ENCODE results near the gene GNAZ.

The GNAZ gene

DNA sequence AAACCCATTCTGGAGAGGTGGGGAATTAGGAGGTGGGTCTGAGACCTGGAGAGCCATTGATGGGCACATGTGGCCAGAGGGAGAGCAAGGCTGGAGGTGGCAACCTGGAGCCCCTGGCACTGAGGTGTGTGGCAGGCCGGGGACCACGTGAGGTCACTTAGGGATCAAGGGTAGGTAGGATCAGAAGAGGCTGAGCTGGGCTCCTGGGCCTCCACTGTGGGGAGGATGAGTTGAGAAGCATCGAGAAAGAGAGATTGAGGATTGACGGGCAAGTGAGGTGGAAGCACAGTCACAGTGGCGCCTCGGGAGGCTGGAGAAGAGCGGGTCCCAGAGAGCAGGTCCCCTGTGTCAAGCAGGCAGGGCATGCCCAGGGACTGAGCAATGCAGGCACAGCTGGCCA lies 4.1 kb downstream of the GNAZ start:
- no peaks in the 10 kb centered on the region for H3K9me3 Mint-ChIP-seq
- peaks cover 3% of the 10 kb centered on the region for H3K4me1 Mint-ChIP-seq (ENCODE audit: low read depth)
- no peak overlapping the region for H3K27ac Mint-ChIP-seq
- H3K27me3 Mint-ChIP-seq (ENCODE audit: low read depth) = peaks cover 32% of the 10 kb centered on the region
- H3K4me3 Mint-ChIP-seq = no peak overlapping the region
- no peaks in the 10 kb centered on the region for H3K36me3 Mint-ChIP-seq (ENCODE audit: low read depth)

DNA sequence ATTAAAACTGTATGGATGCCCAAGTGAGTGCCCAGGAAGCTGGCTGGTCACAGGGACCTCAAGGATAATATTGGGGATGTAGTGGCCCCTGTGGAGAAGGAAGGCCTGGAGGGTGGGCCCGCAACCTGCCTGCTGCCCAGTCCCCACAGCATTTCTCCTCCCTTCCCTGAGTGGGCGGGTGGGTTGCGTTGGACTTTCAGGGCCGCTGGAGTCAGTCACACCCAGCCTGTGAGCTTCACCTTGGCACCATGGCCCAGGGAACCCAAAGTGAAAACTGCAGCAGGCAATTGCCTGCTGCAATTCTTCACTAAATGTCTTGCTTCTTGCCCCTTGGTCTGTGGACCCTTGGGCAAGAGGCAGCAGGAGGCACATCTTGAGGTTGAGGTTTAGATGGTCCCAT lies 4.7 kb downstream of the GNAZ start:
- no peaks in the 10 kb centered on the region for H3K4me1 Mint-ChIP-seq (ENCODE audit: low read depth)
- no peaks in the 10 kb centered on the region for H3K36me3 Mint-ChIP-seq (ENCODE audit: low read depth)
- no peaks in the 10 kb centered on the region for H3K9me3 Mint-ChIP-seq
- peaks cover 28% of the 10 kb centered on the region for H3K27me3 Mint-ChIP-seq (ENCODE audit: low read depth)
- H3K27ac Mint-ChIP-seq = no peak overlapping the region
- no peak overlapping the region for H3K4me3 Mint-ChIP-seq

DNA sequence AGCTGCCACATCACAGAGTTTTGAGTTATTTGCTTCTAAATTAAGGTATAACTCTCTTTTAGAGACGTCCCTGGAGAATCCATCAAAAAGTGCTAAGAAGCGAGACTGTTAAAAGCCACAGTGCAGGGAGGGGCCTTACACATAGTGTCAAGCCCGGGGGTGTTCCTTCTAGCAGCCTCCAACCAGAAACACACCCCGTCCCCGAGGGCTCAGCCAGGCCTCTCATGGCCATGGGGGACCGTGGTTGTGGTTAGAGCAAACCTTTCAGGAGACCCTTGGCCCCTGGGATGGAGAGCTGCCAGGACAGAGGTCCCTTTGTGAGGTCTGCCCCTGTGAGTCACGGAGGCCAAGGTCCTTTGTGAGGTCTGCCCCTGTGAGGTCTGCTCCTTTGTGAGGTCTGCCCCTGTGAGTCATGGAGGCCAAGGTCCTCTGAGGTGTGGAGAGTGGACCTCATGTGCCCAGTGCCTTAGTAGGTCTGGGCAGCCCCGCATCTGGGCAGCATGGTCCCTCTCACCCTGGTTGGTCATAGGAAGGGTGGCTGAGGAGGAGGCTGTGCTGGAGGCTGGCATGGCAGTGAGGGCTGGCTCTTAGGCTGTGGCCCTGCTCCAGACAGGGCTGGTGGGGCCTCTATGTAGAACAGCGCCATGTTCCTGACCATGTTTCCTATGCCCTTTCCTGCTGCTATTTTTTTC lies 5.4 kb downstream of the GNAZ start:
- no peaks in the 10 kb centered on the region for H3K4me1 Mint-ChIP-seq (ENCODE audit: low read depth)
- H3K9me3 Mint-ChIP-seq = no peaks in the 10 kb centered on the region
- H3K4me3 Mint-ChIP-seq = no peak overlapping the region

DNA sequence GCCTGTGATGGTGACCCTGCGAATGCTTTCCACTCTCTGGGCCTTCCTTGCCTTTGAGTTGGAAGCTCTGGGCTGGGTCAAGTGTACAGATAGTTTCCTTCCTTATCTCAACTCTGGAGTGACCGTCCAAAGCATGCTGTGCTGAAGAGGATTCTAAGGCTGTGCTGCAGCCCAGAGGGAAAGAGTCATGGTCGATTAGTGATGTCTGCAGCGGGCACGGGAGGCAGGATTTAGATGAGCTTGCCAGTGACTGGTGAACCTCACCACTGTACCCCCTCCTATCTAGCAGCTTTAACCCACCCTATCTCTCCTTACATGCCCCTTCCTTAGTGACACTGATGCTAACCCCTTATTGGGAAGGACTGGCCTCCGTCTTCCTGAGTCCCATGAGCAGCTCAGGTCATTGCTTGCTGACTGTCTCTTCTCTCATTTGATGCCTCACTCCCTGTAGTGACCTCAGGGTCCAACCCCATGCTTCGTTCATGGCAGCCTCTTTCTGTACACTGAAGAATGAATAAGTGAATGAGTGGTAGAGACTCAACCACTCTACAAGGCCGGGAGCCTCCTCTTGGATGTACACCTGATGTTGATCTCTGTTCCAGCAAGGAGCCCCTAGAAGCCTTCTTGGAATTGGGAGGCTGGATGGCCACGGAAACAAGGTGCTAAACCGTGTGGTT lies 6.7 kb downstream of the GNAZ start:
- H3K4me3 Mint-ChIP-seq = no peak overlapping the region
- H3K4me1 Mint-ChIP-seq (ENCODE audit: low read depth) = peaks cover 2% of the 10 kb centered on the region
- H3K27ac Mint-ChIP-seq = peak overlapping the region; percentile 60
- H3K9me3 Mint-ChIP-seq = no peaks in the 10 kb centered on the region
- H3K36me3 Mint-ChIP-seq (ENCODE audit: low read depth) = no peaks in the 10 kb centered on the region
- peaks cover 16% of the 10 kb centered on the region for H3K27me3 Mint-ChIP-seq (ENCODE audit: low read depth)

More for the DNA sequence above, 5.4 kb downstream of the GNAZ start:
- Mint-ChIP-seq H3K27ac (no peak overlapping the region), H3K27me3 (ENCODE audit: low read depth) (peaks cover 28% of the 10 kb centered on the region), H3K36me3 (ENCODE audit: low read depth) (no peaks in the 10 kb centered on the region)

DNA sequence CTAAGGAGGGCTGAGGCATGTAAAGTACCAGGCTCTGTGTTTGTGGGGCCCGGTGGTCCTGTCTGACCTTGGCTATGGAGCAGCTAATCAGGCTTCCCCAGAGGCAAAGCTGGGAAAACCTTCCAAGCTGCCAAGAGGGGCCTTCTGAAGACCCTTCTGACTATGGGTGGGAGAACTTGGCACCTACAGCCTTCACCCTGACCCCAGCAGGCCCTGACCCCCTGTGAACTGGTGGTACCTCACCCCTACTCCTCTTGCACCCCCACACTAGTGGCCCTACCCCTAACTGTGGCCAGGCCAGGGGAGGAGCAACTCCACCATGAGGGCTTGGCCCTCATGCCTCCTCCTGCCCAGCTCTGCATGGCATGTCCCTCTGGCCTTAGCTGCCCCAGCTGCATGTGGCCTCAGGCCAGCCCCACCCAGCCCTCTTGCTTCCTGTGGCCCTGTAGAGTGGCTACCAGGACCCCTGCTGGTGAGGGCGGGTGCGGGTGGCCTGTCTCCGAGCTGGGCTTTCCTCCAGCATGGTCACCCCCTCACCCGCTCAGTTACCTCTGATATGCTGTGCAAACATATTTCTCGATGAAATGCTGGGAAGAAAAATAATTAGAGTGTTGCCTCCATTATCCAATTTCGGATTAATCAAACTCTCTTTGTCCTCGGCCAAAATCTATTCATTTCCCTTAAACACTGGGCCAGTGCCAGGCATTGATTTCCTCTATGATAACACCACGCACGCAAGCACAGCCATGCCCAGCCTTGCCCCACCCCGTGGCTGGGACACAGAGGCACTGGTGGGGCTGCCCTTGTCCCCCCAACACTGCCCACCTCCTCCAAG lies 7.5 kb downstream of the GNAZ start:
- Mint-ChIP-seq H3K27me3 (ENCODE audit: low read depth) (peaks cover 10% of the 10 kb centered on the region), H3K9me3 (no peaks in the 10 kb centered on the region), H3K36me3 (ENCODE audit: low read depth) (no peaks in the 10 kb centered on the region), H3K4me1 (ENCODE audit: low read depth) (peaks cover 2% of the 10 kb centered on the region), H3K27ac (no peak overlapping the region), H3K4me3 (no peak overlapping the region)

DNA sequence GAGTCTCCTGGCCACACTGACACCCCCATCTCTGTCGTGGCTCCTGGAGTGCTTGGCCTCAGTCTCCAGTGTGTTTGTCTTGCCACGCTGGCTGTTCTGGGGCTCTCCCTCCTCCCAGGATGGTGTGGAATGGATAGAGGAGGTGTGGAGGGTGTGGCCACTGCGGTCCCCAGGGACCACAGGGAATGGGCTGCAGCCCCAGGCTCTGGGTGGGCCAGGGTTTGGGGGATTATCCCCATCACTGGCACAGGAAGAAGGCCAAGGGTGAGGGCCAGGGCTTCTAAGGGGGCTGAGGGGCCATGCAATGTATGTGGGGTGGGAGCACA lies 8.1 kb downstream of the GNAZ start:
- H3K9me3 Mint-ChIP-seq = no peaks in the 10 kb centered on the region
- H3K36me3 Mint-ChIP-seq (ENCODE audit: low read depth) = no peaks in the 10 kb centered on the region
- no peak overlapping the region for H3K4me3 Mint-ChIP-seq
- no peak overlapping the region for H3K27ac Mint-ChIP-seq
- H3K4me1 Mint-ChIP-seq (ENCODE audit: low read depth) = peaks cover 2% of the 10 kb centered on the region
- H3K27me3 Mint-ChIP-seq (ENCODE audit: low read depth) = peaks cover 4% of the 10 kb centered on the region

DNA sequence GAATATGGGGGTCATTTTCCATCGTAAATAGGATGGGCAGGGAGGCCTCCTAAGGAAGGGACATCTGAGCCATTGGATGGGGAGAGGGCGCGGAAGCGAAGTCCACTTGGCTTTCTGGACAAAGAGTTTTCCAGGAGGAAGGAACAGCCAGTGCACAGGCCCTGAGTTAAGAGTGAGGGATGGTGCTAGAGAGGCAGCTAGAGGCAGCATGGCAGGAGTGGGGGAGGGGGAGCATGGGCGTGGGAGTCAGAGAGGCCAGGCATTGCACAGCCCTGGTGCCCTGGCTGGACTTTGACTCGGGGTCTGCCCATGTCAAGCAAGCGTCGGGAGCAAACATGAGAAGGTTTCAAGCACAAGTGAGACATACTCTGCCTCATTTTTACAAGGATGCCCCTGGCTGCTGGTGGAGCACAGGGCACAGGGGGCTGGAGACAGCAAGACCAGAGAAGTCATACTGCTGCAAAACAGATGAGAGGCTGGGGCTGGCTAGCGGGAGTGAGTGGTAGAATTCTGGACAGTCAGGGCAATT lies 9.0 kb downstream of the GNAZ start:
- H3K9me3 Mint-ChIP-seq = no peaks in the 10 kb centered on the region
- H3K27ac Mint-ChIP-seq = no peak overlapping the region
- no peaks in the 10 kb centered on the region for H3K27me3 Mint-ChIP-seq (ENCODE audit: low read depth)
- H3K36me3 Mint-ChIP-seq (ENCODE audit: low read depth) = no peaks in the 10 kb centered on the region
- peaks cover 2% of the 10 kb centered on the region for H3K4me1 Mint-ChIP-seq (ENCODE audit: low read depth)
- H3K4me3 Mint-ChIP-seq = no peak overlapping the region

DNA sequence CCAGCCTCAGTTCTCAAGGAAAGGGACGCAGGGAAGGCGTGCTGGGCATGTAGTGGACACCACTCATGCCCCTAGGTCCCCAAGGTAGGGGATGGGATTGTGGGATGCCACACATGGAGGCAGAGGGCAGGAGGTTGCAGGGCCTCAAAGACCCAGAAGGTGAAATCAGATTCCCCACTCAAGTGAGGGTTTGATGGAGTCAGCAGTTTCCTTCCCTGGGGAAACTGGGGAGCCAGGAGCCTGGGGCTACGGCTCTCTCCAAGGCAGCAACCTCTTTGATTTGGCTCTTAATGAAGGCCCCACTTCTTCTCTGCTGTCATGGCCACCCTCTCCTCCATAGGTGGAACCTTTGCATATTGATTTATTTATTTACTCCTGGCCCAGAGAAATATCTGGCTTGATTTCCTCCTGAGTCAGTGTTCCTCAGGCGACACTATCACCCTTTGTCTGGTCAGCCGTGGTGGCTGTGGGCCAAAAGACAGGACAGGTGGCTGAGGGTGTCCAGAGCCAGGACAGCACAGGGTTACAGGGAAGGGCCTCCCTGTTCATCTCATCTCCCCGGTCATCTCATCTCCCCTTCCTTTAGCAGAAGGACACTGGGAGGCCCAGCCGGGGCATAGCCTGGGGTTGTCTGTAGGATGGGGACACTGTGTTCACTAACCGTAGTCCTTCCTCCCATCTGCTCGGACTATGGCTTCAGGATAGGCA lies 9.6 kb downstream of the GNAZ start:
- peaks cover 2% of the 10 kb centered on the region for H3K4me1 Mint-ChIP-seq (ENCODE audit: low read depth)
- H3K27ac Mint-ChIP-seq = no peak overlapping the region
- H3K4me3 Mint-ChIP-seq = no peak overlapping the region
- no peaks in the 10 kb centered on the region for H3K36me3 Mint-ChIP-seq (ENCODE audit: low read depth)
- no peaks in the 10 kb centered on the region for H3K27me3 Mint-ChIP-seq (ENCODE audit: low read depth)
- H3K9me3 Mint-ChIP-seq = no peaks in the 10 kb centered on the region

DNA sequence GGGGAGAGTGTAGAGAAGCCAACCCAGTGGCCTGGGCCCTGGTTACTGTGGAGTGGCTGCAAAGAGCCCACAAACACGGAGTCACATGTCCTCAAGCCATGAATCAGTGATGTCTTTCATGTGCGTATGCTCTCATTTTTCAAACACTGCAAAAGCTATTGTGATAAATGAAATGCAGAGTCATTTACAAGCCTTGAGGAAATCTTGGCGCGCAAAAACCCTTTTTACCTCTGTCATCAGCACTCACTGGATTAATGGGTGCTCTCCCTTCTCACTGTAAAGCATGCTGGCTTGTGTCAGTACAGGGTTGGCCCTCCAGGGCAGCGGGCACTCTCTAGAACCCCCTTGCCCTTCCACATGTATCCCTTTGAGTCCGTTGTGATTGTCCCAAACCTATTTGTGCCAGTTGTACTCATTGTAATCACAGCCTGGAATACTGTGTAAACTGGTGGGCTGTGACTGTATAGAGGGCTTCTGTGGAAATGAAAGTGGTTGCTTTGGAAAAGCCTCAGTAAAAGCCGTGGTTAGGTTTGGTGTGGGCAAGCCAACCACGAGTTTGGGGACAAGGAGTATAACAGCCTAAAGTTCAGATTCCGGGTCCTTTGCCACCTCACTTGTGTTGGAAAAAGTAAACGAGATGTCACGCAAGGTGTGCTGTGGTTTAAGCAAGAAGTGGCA lies 10.4 kb downstream of the GNAZ start:
- no peaks in the 10 kb centered on the region for H3K27me3 Mint-ChIP-seq (ENCODE audit: low read depth)
- H3K36me3 Mint-ChIP-seq (ENCODE audit: low read depth) = no peaks in the 10 kb centered on the region
- peaks cover 2% of the 10 kb centered on the region for H3K4me1 Mint-ChIP-seq (ENCODE audit: low read depth)
- H3K4me3 Mint-ChIP-seq = no peak overlapping the region
- no peaks in the 10 kb centered on the region for H3K9me3 Mint-ChIP-seq
- no peak overlapping the region for H3K27ac Mint-ChIP-seq

DNA sequence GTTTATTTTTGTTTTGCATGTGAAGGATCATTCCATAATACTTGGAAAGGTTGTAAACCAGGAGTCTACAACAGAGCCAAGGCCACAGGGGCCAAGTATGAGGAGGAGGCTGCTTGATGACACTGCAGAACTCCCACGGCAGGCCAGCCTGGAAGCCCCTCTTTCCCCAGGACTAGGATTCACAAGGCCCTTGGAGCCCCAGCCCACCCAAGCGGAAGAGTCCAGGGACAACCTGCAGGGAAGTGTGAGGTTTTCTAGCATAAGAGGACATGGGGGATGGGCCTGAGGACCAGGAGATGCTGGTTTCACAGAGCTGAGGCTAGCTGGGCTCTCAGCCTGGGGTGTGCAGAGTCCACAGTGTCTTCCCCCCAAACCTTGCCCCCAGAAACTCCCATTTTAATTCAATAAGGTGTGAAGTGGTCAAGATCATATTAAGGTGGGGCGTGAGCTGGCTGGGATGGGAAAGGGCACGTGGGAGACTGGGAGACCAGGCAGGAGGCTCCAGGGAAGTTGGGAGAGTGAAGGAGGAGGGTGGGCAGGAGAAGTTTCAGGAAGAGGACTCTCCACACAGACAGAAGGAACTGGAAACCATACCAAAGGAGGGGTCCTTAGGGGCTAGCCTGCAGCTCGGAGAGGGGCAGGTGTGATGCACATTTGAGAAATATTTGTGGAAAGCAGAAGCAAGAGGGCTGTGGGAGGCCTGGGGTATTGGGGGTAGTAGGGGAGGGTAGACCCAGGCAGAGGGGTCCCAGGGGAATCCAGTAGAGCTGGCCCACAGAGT lies 12.4 kb downstream of the GNAZ start:
- no peaks in the 10 kb centered on the region for H3K9me3 Mint-ChIP-seq
- H3K27me3 Mint-ChIP-seq (ENCODE audit: low read depth) = no peaks in the 10 kb centered on the region
- H3K4me1 Mint-ChIP-seq (ENCODE audit: low read depth) = peaks cover 6% of the 10 kb centered on the region
- H3K36me3 Mint-ChIP-seq (ENCODE audit: low read depth) = no peaks in the 10 kb centered on the region
- H3K27ac Mint-ChIP-seq = no peak overlapping the region
- no peak overlapping the region for H3K4me3 Mint-ChIP-seq

DNA sequence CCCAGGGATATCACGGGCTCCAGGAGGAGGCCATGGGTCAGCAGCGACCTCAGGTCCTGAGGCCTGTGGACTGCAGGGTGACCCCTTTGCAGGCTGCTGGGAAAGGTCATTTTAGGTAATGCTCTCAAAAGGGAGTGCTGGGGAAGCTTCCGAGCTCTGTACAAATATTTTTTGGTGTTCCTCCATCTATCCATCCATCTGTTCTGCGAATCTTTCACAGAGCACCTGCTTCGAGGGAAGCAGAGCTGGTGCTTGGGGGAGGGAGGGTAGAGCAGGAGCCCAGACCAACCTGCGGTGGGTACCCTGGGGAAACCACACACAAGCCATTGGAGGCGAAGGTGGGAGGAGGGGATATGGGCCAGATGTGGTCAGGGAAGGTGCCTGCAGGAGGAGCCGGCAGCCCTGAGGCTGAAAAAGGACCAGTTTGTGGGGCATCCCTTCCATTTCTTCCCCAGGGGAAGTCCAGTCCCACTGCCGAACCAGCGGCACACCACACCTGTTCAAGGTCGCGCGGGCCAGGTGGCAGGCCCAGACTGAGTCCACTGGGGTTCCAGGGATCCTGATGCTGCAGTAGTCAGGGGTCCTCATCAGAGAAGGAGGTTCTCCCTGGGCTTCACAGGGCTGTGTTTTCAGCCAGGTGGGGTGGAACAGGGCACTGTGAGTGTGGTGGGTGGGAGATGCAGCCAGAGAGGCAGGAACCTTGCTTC lies 13.1 kb downstream of the GNAZ start:
- H3K4me1 Mint-ChIP-seq (ENCODE audit: low read depth) = peaks cover 6% of the 10 kb centered on the region
- H3K27me3 Mint-ChIP-seq (ENCODE audit: low read depth) = no peaks in the 10 kb centered on the region
- no peak overlapping the region for H3K27ac Mint-ChIP-seq
- H3K9me3 Mint-ChIP-seq = no peaks in the 10 kb centered on the region
- no peak overlapping the region for H3K4me3 Mint-ChIP-seq
- no peaks in the 10 kb centered on the region for H3K36me3 Mint-ChIP-seq (ENCODE audit: low read depth)

DNA sequence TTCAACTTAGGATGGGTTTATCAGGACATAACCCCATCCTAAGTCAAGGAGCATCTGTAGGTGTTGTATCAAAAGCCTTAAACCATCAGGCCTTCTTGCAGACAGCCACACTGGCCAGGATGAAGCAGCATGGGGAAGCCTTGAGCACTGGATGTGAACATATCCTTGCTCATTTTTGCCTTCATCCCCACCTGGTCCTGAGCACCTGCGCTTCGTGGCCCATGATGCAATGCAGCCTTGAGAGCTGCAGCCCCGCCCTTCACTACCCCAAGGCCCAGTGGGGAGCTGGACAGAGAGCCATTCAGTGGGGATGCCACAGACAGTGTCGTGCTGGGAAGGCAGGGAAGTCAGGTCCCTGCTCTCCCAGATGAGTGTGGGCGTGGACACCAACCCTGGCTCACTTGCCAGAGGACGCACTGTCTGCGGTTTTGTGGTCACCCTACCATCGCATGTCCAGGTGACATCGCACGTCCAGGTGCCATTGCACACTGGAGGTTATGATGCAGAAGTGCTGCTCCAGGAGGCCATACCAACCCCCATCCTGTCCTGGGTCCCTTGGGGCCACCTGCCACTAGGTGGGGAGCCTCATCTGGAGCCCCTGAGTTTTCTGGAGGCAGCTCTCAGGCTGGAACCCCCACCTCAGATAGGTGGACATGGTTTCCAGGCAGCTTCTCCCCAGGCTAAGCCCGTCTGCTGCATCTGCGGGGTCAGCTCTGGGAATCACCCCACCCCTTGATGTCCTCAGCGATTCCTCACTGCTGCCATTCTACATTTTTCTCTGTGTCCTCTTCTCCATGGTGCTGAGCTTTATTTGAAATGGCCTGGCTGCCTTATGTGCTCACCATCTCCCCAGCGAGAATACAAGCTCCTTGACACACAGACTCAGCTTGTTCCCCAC lies 14.4 kb downstream of the GNAZ start:
- H3K4me3 Mint-ChIP-seq = no peak overlapping the region

More for the DNA sequence above, 14.4 kb downstream of the GNAZ start:
- Mint-ChIP-seq H3K9me3 (no peaks in the 10 kb centered on the region), H3K27me3 (ENCODE audit: low read depth) (no peaks in the 10 kb centered on the region), H3K27ac (no peak overlapping the region), H3K36me3 (ENCODE audit: low read depth) (no peaks in the 10 kb centered on the region), H3K4me1 (ENCODE audit: low read depth) (peaks cover 6% of the 10 kb centered on the region)
